Smooth muscle cell (in vitro differentiated cells): Measurements from ENCODE around the gene DGLUCY. TPM values are rescaled to one million over a fixed set of nuclear protein-coding genes. Genes with fewer than 3 reads are reported as not detected.

ENCODE experiments used
- DNase-seq: peaks from one replicate; lab custom pipeline; 2025; ENCODE audit not compliant: unreplicated experiment; lab: John Stamatoyannopoulos, UW
- H2AFZ ChIP-seq: fragments of 200-600 bp; sonication (generic); 2 replicates; pipeline ENCODE4 v1.6.0; 2016; ENCODE audit warnings: antibody characterized with exemption, low read depth, mild to moderate bottlenecking
- H3F3A ChIP-seq: fragments of 200-600 bp; sonication (generic); 2 replicates; pipeline ENCODE4 v1.6.0; 2017; ENCODE audit warnings: antibody characterized with exemption, low read depth
- H3K27ac ChIP-seq: fragments of 200-600 bp; sonication (generic); 2 replicates; pipeline ENCODE4 v1.5.1; 2016; ENCODE audit warnings: low read depth, mild to moderate bottlenecking
- H3K27me3 ChIP-seq: fragments of 200-600 bp; sonication (generic); 2 replicates; pipeline ENCODE4 v1.6.1; 2016; ENCODE audit warnings: low read depth, mild to moderate bottlenecking
- H3K36me3 ChIP-seq: fragments of 200-600 bp; sonication (generic); 2 replicates; pipeline ENCODE4 v1.5.1; 2016; ENCODE audit warnings: low read depth
- H3K4me1 ChIP-seq: fragments of 200-600 bp; sonication (generic); 2 replicates; pipeline ENCODE4 v1.5.1; 2016; ENCODE audit warnings: low read depth
- H3K4me2 ChIP-seq: fragments of 200-600 bp; sonication (generic); 2 replicates; pipeline ENCODE4 v1.6.0; 2016; ENCODE audit warnings: mild to moderate bottlenecking
- H3K4me3 ChIP-seq: fragments of 200-600 bp; sonication (generic); 2 replicates; pipeline ENCODE4 v1.5.1; 2016; ENCODE audit warnings: mild to moderate bottlenecking
- H3K79me2 ChIP-seq: fragments of 200-600 bp; sonication (generic); 2 replicates; pipeline ENCODE4 v1.6.0; 2016; ENCODE audit warnings: low read depth, mild to moderate bottlenecking
- H3K9ac ChIP-seq: fragments of 200-600 bp; sonication (generic); 2 replicates; pipeline ENCODE4 v1.6.0; 2016; ENCODE audit warnings: low read depth
- H3K9me3 ChIP-seq: fragments of 200-600 bp; sonication (generic); replicated peaks from 2 replicates; pipeline ENCODE4 v1.5.1; 2016; ENCODE audit warnings: low read depth
- H4K20me1 ChIP-seq: fragments of 200-600 bp; sonication (generic); 2 replicates; pipeline ENCODE4 v1.6.0; 2016; ENCODE audit warnings: low read depth
- CTCF ChIP-seq: fragments of 200-600 bp; sonication (generic); IDR thresholded peaks from 2 replicates; pipeline ENCODE4 v1.5.1; 2017; ENCODE audit warnings: borderline replicate concordance, mild to moderate bottlenecking, antibody characterized with exemption; ENCODE audit not compliant: insufficient read depth, poor library complexity, severe bottlenecking
- WGBS: methylation state at CpG from one replicate; pipeline ENCODE4 v1.1.7; 2016; ENCODE audit warnings: low lambda C conversion rate; 5-methylcytosine and 5-hydroxymethylcytosine counted together
- polyA plus RNA-seq: library from polyadenylated mRNA; unstranded; fragments of >200 nt; fragmentation: Nextera tagmentation; extraction: Ambion mirVana; gene quantifications from 2 replicates; pipeline ENCODE4 v1.2.1, GENCODE V29; 2016
- total RNA-seq: library from RNA; depleted of rRNA; stranded (reverse); fragments of >200 nt; gene quantifications from 2 replicates; pipeline ENCODE4 v1.2.3, GENCODE V29; 2014

Gene DGLUCY
- total and polyA plus RNA-seq, 2 experiments from 2014 or later, result 9.7 to 11.3 TPM

- Histone ChIP-seq H3K9ac (no peak overlapping the region), H3F3A (no peaks in the 10 kb centered on the region), H3K27me3 (no peaks in the 10 kb centered on the region), H3K4me1 (no peaks in the 10 kb centered on the region), H4K20me1 (no peaks in the 10 kb centered on the region), H3K4me2 (no peak overlapping the region), H3K27ac (no peak overlapping the region), H3K79me2 (no peaks in the 10 kb centered on the region), H3K36me3 (no peaks in the 10 kb centered on the region), H3K9me3 (no peaks in the 10 kb centered on the region), H2AFZ (no peak overlapping the region), H3K4me3 (no peak overlapping the region)
- TF ChIP-seq CTCF, result no peak
- no peak for DNase-seq
- WGBS, result 87% methylated on average over 7 of the region's 7 CpGs
Measured at GRCh38 chr14:91125271-91125660, 11.4 kb downstream of the DGLUCY start.

GRCh38 chr14:91125801-91126200 lies 11.9 kb downstream of the DGLUCY start:
- 85% methylated on average over 4 of the region's 4 CpGs for WGBS
- H3K4me3 ChIP-seq, result no peak overlapping the region

GRCh38 chr14:91126761-91127160 lies 12.9 kb downstream of the DGLUCY start:
- Histone ChIP-seq H4K20me1 (no peaks in the 10 kb centered on the region), H3K36me3 (no peaks in the 10 kb centered on the region), H3K27me3 (no peaks in the 10 kb centered on the region), H3K4me3 (no peak overlapping the region), H2AFZ (no peak overlapping the region), H3K9ac (no peak overlapping the region), H3K79me2 (no peaks in the 10 kb centered on the region), H3K9me3 (no peaks in the 10 kb centered on the region), H3K27ac (no peak overlapping the region), H3K4me1 (no peaks in the 10 kb centered on the region), H3F3A (no peaks in the 10 kb centered on the region), H3K4me2 (no peak overlapping the region)
- no peak for DNase-seq
- TF ChIP-seq CTCF, result no peak
- 89% methylated on average over 2 of the region's 2 CpGs for WGBS

More at GRCh38 chr14:91125801-91126200, 11.9 kb downstream of the DGLUCY start:
- DNase-seq, result no peak
- H3K9me3 ChIP-seq, result no peaks in the 10 kb centered on the region
- no peaks in the 10 kb centered on the region for H4K20me1 ChIP-seq
- no peaks in the 10 kb centered on the region for H3K4me1 ChIP-seq
- TF ChIP-seq CTCF, result no peak
- H3K79me2 ChIP-seq, result no peaks in the 10 kb centered on the region
- no peak overlapping the region for H3K4me2 ChIP-seq
- H2AFZ ChIP-seq, result no peak overlapping the region
- no peaks in the 10 kb centered on the region for H3K36me3 ChIP-seq
- H3K27ac ChIP-seq, result no peak overlapping the region
- no peaks in the 10 kb centered on the region for H3F3A ChIP-seq
- H3K27me3 ChIP-seq, result no peaks in the 10 kb centered on the region
- H3K9ac ChIP-seq, result no peak overlapping the region

GRCh38 chr14:91127401-91127801 lies 13.5 kb downstream of the DGLUCY start:
- no peak for DNase-seq
- no peaks in the 10 kb centered on the region for H3K79me2 ChIP-seq

More at GRCh38 chr14:91127401-91127801, 13.5 kb downstream of the DGLUCY start:
- no peaks in the 10 kb centered on the region for H3K9me3 ChIP-seq
- H2AFZ ChIP-seq, result no peak overlapping the region
- no peak overlapping the region for H3K27ac ChIP-seq
- TF ChIP-seq CTCF, result no peak
- H3K4me1 ChIP-seq, result no peaks in the 10 kb centered on the region
- H3K36me3 ChIP-seq, result no peaks in the 10 kb centered on the region
- WGBS, result 68% methylated on average over 8 of the region's 8 CpGs
- no peak overlapping the region for H3K4me3 ChIP-seq
- no peak overlapping the region for H3K4me2 ChIP-seq
- no peaks in the 10 kb centered on the region for H3F3A ChIP-seq
- H3K9ac ChIP-seq, result no peak overlapping the region
- H4K20me1 ChIP-seq, result no peaks in the 10 kb centered on the region
- H3K27me3 ChIP-seq, result no peaks in the 10 kb centered on the region
